BE2C (cell line): ENCODE results near the gene LRRC14B.
"Not testable (repeated sequence)": the region's sequence is repeated elsewhere in the genome, so short reads cannot be mapped to it uniquely, and the experiment has no call there.

Source experiments
- DNase-seq: peaks from one replicate; pipeline ENCODE4 v3.0.0-alpha.2; 2020
- H3K27me3 ChIP-seq: fragments of 250-450 bp; sonication (Bioruptor Pico); 2 replicates; pipeline ENCODE4 v1.5.1; 2020; ENCODE audit warnings: mild to moderate bottlenecking
- H3K36me3 ChIP-seq: fragments of 250-450 bp; sonication (Bioruptor Pico); 2 replicates; pipeline ENCODE4 v1.5.1; 2020; ENCODE audit warnings: mild to moderate bottlenecking
- H3K4me1 ChIP-seq: fragments of 250-450 bp; sonication (Bioruptor Pico); 2 replicates; pipeline ENCODE4 v1.5.1; 2020
- H3K4me3 ChIP-seq: 2 replicates; pipeline ENCODE4 v1.5.1; 2011; ENCODE audit warnings: low read depth, low read length
- H3K9me3 ChIP-seq: fragments of 250-450 bp; sonication (Bioruptor Pico); 2 replicates; pipeline ENCODE4 v1.5.1; 2020
- CTCF ChIP-seq: IDR thresholded peaks from 2 replicates; pipeline ENCODE4 v1.5.1; 2012; ENCODE audit warnings: mild to moderate bottlenecking, low read depth, low read length

LRRC14B gene

DNA sequence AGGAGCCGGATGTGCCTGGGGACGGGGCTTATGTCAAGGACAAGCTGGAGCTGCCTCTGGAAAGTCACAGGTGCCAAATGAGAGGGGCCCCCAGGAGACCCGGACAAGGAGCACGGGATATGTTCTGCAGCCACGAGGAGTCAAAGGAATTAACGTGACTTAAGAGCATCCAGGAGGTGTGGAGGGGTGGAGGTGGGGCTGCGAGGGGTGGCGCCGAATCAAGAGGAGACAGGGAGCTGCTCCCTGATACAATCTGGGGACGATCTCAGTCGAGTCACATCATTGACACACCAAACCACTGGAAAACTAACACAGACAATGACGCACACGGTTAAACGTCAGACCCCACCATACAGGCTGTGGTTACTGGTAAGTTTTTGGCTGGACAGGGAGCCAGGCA lies 16.3 kb downstream of the LRRC14B start:
- Histone ChIP-seq H3K36me3 (peaks cover 23% of the 10 kb centered on the region), H3K9me3 (no peaks in the 10 kb centered on the region), H3K4me1 (no peaks in the 10 kb centered on the region), H3K27me3 (no peaks in the 10 kb centered on the region), H3K4me3 (no peak overlapping the region)
- no peak for DNase-seq
- no peak for TF ChIP-seq CTCF

- H3K27me3 ChIP-seq, result no peaks in the 10 kb centered on the region
- H3K36me3 ChIP-seq, result peaks cover 24% of the 10 kb centered on the region
- DNase-seq, result no peak
- no peak overlapping the region for H3K4me3 ChIP-seq
- no peaks in the 10 kb centered on the region for H3K9me3 ChIP-seq
- no peak for TF ChIP-seq CTCF
- no peaks in the 10 kb centered on the region for H3K4me1 ChIP-seq
These were observed 17.3 kb downstream of the LRRC14B start for GRCh38 chr5:208449-209114.

GRCh38 chr5:213803-214395 lies 22.6 kb downstream of the LRRC14B start:
- no peak for DNase-seq
- peaks cover 10% of the 10 kb centered on the region; the same call in 1 of the 2 replicates for H3K36me3 ChIP-seq
- H3K9me3 ChIP-seq, result no peaks in the 10 kb centered on the region
- TF ChIP-seq CTCF, result no peak
- no peaks in the 10 kb centered on the region for H3K4me1 ChIP-seq
- H3K4me3 ChIP-seq, result no peak overlapping the region
- H3K27me3 ChIP-seq, result no peaks in the 10 kb centered on the region

DNA sequence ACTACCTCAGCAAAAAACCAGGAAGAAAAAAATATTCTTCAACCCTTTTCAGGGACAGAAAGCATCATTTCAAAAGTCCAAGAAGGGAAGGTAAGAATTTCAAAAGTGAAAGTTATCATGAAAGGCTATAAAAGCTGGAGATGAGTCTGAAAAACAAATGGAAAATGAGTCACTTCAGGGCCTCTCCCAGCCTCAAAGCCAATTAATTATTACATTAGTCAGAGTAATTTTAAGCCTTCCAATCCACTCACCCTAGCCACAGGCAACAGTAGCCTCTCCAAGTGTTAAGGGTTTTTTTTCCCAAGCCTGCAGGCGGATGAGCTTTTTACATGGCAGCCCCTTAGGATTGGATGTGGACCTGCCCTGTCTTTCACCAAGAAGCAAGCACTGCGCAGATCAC lies 24.0 kb downstream of the LRRC14B start:
- not testable (repeated sequence) for DNase-seq, H3K9me3 ChIP-seq, H3K36me3 ChIP-seq, H3K27me3 ChIP-seq, H3K4me1 ChIP-seq, H3K4me3 ChIP-seq

DNA sequence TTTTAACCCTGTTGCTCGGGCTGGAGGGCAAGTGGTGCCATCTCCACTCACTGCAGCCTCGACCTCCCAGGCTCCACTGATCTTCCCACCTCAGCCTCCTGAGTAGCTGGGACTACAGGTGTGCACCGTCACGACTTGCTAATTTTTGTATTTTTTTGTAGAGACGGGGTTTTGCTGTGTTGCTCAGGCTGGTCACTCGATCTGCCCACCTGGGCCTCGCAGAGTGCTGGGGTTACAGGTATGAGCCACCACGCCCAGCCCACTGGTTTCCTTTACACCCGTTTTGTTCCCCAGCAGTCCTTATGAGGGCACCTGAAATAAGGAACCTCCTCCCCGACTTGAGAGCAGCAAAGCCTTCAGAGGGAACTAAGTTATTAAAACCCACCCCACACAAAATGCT lies 24.8 kb downstream of the LRRC14B start:
- H3K27me3 ChIP-seq, H3K4me3 ChIP-seq, H3K9me3 ChIP-seq, H3K36me3 ChIP-seq, H3K4me1 ChIP-seq, DNase-seq: not testable (repeated sequence)

- H3K4me3 ChIP-seq, result peak within 1 kb of the TSS; percentile 93
- H3K4me1 ChIP-seq, H3K9me3 ChIP-seq, H3K27me3 ChIP-seq, H3K36me3 ChIP-seq: not testable (repeated sequence)
- DNase-seq, result peak; percentile 98
- peak; percentile 41 for TF ChIP-seq CTCF
These were observed 26.5 kb downstream of the LRRC14B start, which contains the start of the genes CCDC127 and SDHA for GRCh38 chr5:217494-218456. Gene CCDC127 (minus strand): TSS chr5:218153. CDS start chr5:216849, 1,304 bp downstream. Gene SDHA (plus strand): TSS chr5:218320. CDS start chr5:218356, 36 bp downstream.
